Neural cell (in vitro differentiated cells): ENCODE measurements around the gene TTLL1. TPM values are rescaled to one million over a fixed set of nuclear protein-coding genes. Genes with fewer than 3 reads are reported as not detected.

Experiments used
- H2AFZ ChIP-seq: fragments of 200-600, 300-800 bp; sonication (generic), shearing (Covaris generic); 2 replicates; pipeline ENCODE4 v1.6.0; 2014; ENCODE audit warnings: low read depth, mild to moderate bottlenecking, antibody characterized with exemption, low read length, moderate library complexity
- H3F3A ChIP-seq: fragments of 200-600 bp; shearing (Covaris generic); 2 replicates; pipeline ENCODE4 v1.6.1; 2016; ENCODE audit warnings: mild to moderate bottlenecking, moderate library complexity, mixed read lengths, antibody characterized with exemption, low read length; ENCODE audit not compliant: insufficient read depth, poor library complexity, severe bottlenecking
- H3K27ac ChIP-seq: fragments of 200-600, 300-800 bp; sonication (generic), shearing (Covaris generic); 2 replicates; pipeline ENCODE4 v1.5.1; 2014; ENCODE audit warnings: mild to moderate bottlenecking, low read length, moderate library complexity
- H3K27me3 ChIP-seq: fragments of 300-800, 200-600 bp; sonication (generic), shearing (Covaris generic); 2 replicates; pipeline ENCODE4 v1.6.0; 2014; ENCODE audit warnings: mild to moderate bottlenecking, low read depth, low read length, moderate library complexity; ENCODE audit not compliant: insufficient read depth
- H3K36me3 ChIP-seq: fragments of 300-800, 200-600 bp; sonication (generic), shearing (Covaris generic); 2 replicates; pipeline ENCODE4 v1.5.1; 2014; ENCODE audit warnings: mild to moderate bottlenecking, antibody characterized with exemption, low read length, moderate library complexity; ENCODE audit not compliant: insufficient read depth
- H3K4me2 ChIP-seq: fragments of 300-800, 200-600 bp; sonication (generic), shearing (Covaris generic); 2 replicates; pipeline ENCODE4 v1.6.0; 2014; ENCODE audit warnings: mild to moderate bottlenecking, low read length
- H3K4me3 ChIP-seq: fragments of 300-800, 200-600 bp; sonication (generic), shearing (Covaris generic); 2 replicates; pipeline ENCODE4 v1.5.1; 2014; ENCODE audit warnings: mild to moderate bottlenecking, low read length, moderate library complexity
- H3K79me2 ChIP-seq: fragments of 200-600 bp; shearing (Covaris generic); replicated peaks from 2 replicates; pipeline ENCODE4 v1.6.0; 2014; ENCODE audit warnings: mild to moderate bottlenecking, low read length, moderate library complexity; ENCODE audit not compliant: insufficient read depth
- H3K9ac ChIP-seq: fragments of 300-800, 200-600 bp; sonication (generic), shearing (Covaris generic); 2 replicates; pipeline ENCODE4 v1.6.1; 2016; ENCODE audit warnings: mild to moderate bottlenecking, low read length, mixed read lengths
- H3K9me2 ChIP-seq: fragments of 200-600 bp; shearing (Covaris generic); 2 replicates; pipeline ENCODE4 v1.6.1; 2016; ENCODE audit warnings: mild to moderate bottlenecking, low read length, mixed read lengths; ENCODE audit not compliant: insufficient read depth
- H3K9me3 ChIP-seq: fragments of 200-600, 300-800 bp; sonication (generic), shearing (Covaris generic); 2 replicates; pipeline ENCODE4 v1.6.1; 2016; ENCODE audit warnings: mild to moderate bottlenecking, mixed run types, low read length, moderate library complexity, mixed read lengths
- H4K20me1 ChIP-seq: fragments of 200-600 bp; shearing (Covaris generic); 2 replicates; pipeline ENCODE4 v1.6.1; 2016; ENCODE audit warnings: mild to moderate bottlenecking, mixed run types; ENCODE audit not compliant: insufficient read depth
- CTCF ChIP-seq: fragments of 450-650 bp; IDR thresholded peaks from 2 replicates; pipeline ENCODE4 v1.5.1; 2014; ENCODE audit warnings: antibody characterized with exemption, mild to moderate bottlenecking, moderate library complexity; ENCODE audit not compliant: poor library complexity, severe bottlenecking
- EP300 ChIP-seq: fragments of 450-650 bp; conservative IDR thresholded peaks from 2 replicates; pipeline ENCODE4 v1.6.1; 2014; ENCODE audit warnings: antibody characterized with exemption, mild to moderate bottlenecking, moderate library complexity; ENCODE audit not compliant: poor library complexity, severe bottlenecking
- EZH2 ChIP-seq: fragments of 200-600, 300-800 bp; shearing (Covaris generic), sonication (generic); IDR thresholded peaks from 2 replicates; pipeline ENCODE4 v1.6.1; 2014; ENCODE audit warnings: antibody characterized with exemption, low read length, borderline replicate concordance, mild to moderate bottlenecking; ENCODE audit not compliant: insufficient read depth, poor library complexity, severe bottlenecking
- MXI1 ChIP-seq: fragments of 450-650 bp; conservative IDR thresholded peaks from 2 replicates; pipeline ENCODE4 v1.6.1; 2014; ENCODE audit warnings: antibody characterized with exemption, mild to moderate bottlenecking; ENCODE audit not compliant: poor library complexity, severe bottlenecking
- POLR2AphosphoS5 ChIP-seq: IDR thresholded peaks from 2 replicates; pipeline ENCODE4 v1.6.1; 2012
- RAD21 ChIP-seq: fragments of 450-650 bp; conservative IDR thresholded peaks from 2 replicates; pipeline ENCODE4 v1.6.1; 2014; ENCODE audit warnings: antibody characterized with exemption, mild to moderate bottlenecking, moderate library complexity
- REST ChIP-seq: IDR thresholded peaks from 2 replicates; pipeline ENCODE4 v1.6.1; 2012; ENCODE audit warnings: borderline replicate concordance
- SMC3 ChIP-seq: fragments of 450-650 bp; conservative IDR thresholded peaks from 2 replicates; pipeline ENCODE4 v1.6.1; 2014; ENCODE audit warnings: antibody characterized with exemption, mild to moderate bottlenecking, moderate library complexity; ENCODE audit not compliant: poor library complexity
- TAF1 ChIP-seq: IDR thresholded peaks from 2 replicates; pipeline ENCODE4 v1.6.1; 2012; ENCODE audit warnings: low read depth
- polyA plus RNA-seq: library from polyadenylated mRNA; depleted of rRNA; stranded (reverse); fragments of >200 nt; gene quantifications from 2 replicates; pipeline ENCODE4 v1.2.3, GENCODE V29; 2014

TTLL1 gene
- polyA plus RNA-seq, 1 donor from 2014 or later, result 36.3 TPM

- Histone ChIP-seq H3K79me2 (no peaks in the 10 kb centered on the region), H3K27ac (no peak overlapping the region), H2AFZ (no peak overlapping the region), H3K27me3 (no peaks in the 10 kb centered on the region), H3F3A (no peaks in the 10 kb centered on the region), H3K9ac (no peak overlapping the region), H3K4me2 (no peak overlapping the region), H3K4me3 (no peak overlapping the region), H3K36me3 (no peaks in the 10 kb centered on the region), H3K9me3 (peaks cover 3% of the 10 kb centered on the region), H4K20me1 (no peaks in the 10 kb centered on the region), H3K9me2 (no peaks in the 10 kb centered on the region)
- TF ChIP-seq EZH2 (no peak), REST (no peak), EP300 (no peak), POLR2AphosphoS5 (no peak), MXI1 (no peak), CTCF (no peak), TAF1 (no peak), RAD21 (no peak), SMC3 (no peak)
Measured at GRCh38 chr22:42992092-42992491, 97.1 kb downstream of the TTLL1 start.

DNA sequence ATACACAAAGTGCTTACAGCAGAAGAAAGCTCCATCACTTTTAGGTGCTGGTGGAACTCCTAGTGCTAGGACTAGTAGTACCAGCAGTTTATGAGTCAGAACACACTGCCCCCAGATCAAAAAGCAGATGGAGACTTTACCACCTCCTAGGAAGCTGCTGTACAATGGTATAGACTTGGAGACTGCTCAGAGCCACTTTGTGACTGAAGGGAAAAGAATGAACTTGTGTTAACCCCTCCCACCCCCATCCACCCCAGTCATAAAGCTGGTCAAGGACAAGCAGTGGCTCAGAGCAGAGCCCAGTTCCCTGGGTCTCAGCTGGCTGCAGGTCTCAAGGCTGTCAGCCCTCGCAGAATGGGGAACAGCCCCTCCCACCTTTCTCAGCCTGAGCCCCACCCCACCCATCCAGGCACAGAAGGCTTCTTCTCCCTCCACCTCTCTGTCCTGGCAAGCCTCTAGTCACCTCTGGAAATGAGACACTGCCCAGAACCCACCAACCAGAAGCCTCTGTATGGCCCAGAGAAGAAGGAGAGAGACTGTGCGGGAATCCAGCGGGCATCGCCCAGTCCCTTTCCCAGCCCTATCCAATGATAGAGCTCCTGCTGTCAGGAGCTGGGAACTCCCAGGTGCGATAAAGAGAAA lies 98.1 kb downstream of the TTLL1 start:
- no peak overlapping the region for H3K9ac ChIP-seq
- no peaks in the 10 kb centered on the region for H4K20me1 ChIP-seq
- H3K36me3 ChIP-seq, result no peaks in the 10 kb centered on the region
- H3F3A ChIP-seq, result no peaks in the 10 kb centered on the region
- no peaks in the 10 kb centered on the region for H3K27me3 ChIP-seq
- no peak overlapping the region for H3K4me3 ChIP-seq
- TF ChIP-seq EZH2 (no peak), SMC3 (no peak), MXI1 (no peak), TAF1 (no peak), EP300 (no peak), POLR2AphosphoS5 (no peak)
- no peak overlapping the region for H3K4me2 ChIP-seq
- H3K9me3 ChIP-seq, result peaks cover 3% of the 10 kb centered on the region
- no peak overlapping the region for H2AFZ ChIP-seq
- no peaks in the 10 kb centered on the region for H3K9me2 ChIP-seq
- H3K27ac ChIP-seq, result no peak overlapping the region
- no peaks in the 10 kb centered on the region for H3K79me2 ChIP-seq
